Activated CD4-positive, alpha-beta T cell treated with anti-CD3 and anti-CD28 coated beads, Interleukin-2, amount 10 ng/mL, durations not matched to agents 7 days and 5 days (primary cell): ENCODE measurements around the gene CFAP99. TPM values are rescaled to one million over a fixed set of nuclear protein-coding genes. Genes with fewer than 3 reads are reported as not detected.

Source experiments
- CTCF ChIA-PET: fragments of 350-600 bp; sonication (Branson Sonifier 250); formaldehyde crosslinking; loops from one replicate; lab custom pipeline; 2021; ENCODE audit warnings: antibody characterized with exemption; lab: Charles Lee
- POLR2A ChIA-PET: fragments of 350-600 bp; sonication (Branson Sonifier 250); formaldehyde crosslinking; loops from one replicate; lab custom pipeline; 2021; ENCODE audit warnings: antibody characterized with exemption; lab: Charles Lee
- DNase-seq: peaks from one replicate; pipeline ENCODE4 v3.0.0-alpha.2; 2020
- H3K27ac Mint-ChIP-seq: one replicate; pipeline ENCODE4 v1.8.0; 2021; ENCODE audit warnings: mild to moderate bottlenecking, moderate library complexity, mixed read lengths
- H3K27me3 Mint-ChIP-seq: one replicate; pipeline ENCODE4 v1.8.0; 2021; ENCODE audit warnings: mixed read lengths
- H3K36me3 Mint-ChIP-seq: one replicate; pipeline ENCODE4 v1.8.0; 2021; ENCODE audit warnings: low read depth, mixed read lengths
- H3K4me1 Mint-ChIP-seq: one replicate; pipeline ENCODE4 v1.8.0; 2021; ENCODE audit warnings: mixed read lengths
- H3K4me3 Mint-ChIP-seq: one replicate; pipeline ENCODE4 v1.8.0; 2021; ENCODE audit warnings: mild to moderate bottlenecking, moderate library complexity, mixed read lengths
- H3K9me3 Mint-ChIP-seq: one replicate; pipeline ENCODE4 v1.8.0; 2021; ENCODE audit warnings: mixed read lengths
- total RNA-seq, 2 experiments: library from RNA; stranded (reverse); gene quantifications; one replicate each; pipeline ENCODE4 v1.2.3, GENCODE V29; 2021

Gene CFAP99
- total RNA-seq, 2 experiments from 2014 or later = not detected

GRCh38 chr4:2438822-2439718 lies 20.3 kb downstream of the CFAP99 start:
- CTCF ChIA-PET = interaction anchor here (0.6 kb wide), 1 partner anchor 81 kb away, joined by 3 read pairs; no protein-coding TSS in a partner anchor
- Mint-ChIP-seq H3K4me1 (peaks cover 3% of the 10 kb centered on the region), H3K4me3 (no peak overlapping the region), H3K27me3 (no peaks in the 10 kb centered on the region), H3K27ac (no peak overlapping the region), H3K9me3 (no peaks in the 10 kb centered on the region), H3K36me3 (no peaks in the 10 kb centered on the region)
- DNase-seq = no peak
- POLR2A ChIA-PET = interaction anchor here (0.6 kb wide), 1 partner anchor 713 kb away, joined by 3 read pairs; no protein-coding TSS in a partner anchor

DNA sequence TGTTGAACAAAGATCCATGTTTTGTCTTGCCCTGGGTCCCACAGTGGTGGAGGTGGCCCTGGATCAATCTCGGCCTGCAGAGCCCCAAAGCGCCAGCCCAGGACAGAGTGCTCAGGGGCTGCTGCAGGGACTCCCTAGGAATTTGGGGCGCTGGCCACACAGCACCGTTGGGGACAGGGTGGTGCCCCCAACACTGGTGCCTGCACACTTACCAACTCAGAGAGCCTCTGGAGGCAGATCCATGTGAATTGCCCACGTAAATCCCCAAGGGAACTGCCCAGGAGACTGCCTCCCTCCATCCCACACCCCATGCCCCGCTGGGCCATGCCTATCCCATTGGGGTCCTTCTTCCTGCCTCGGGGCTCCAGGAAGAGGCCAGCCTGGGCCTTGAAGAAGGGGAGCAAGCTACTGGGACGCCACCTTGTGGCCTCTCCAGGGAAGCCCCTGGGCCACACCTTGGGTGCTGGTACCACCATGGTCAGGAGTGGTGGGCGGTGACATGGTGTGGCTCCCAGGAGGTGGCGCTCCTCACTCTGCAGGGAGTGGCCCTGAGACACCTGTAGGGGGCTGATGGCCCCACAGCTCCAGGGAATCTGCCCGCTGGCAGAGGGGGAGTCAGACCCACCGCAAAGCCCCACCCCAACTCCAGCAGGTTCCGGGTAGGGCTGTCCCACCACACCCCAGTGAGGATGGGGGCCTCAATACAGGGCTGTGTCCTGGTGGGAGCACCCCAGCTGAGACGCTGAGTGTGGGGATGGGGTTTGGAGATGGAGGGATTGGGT lies 22.8 kb downstream of the CFAP99 start:
- Mint-ChIP-seq H3K4me3 (no peak overlapping the region), H3K27me3 (no peaks in the 10 kb centered on the region), H3K27ac (no peak overlapping the region), H3K9me3 (no peaks in the 10 kb centered on the region), H3K36me3 (no peaks in the 10 kb centered on the region), H3K4me1 (peaks cover 3% of the 10 kb centered on the region)
- ChIA-PET POLR2A (no interaction called here), CTCF (interaction anchor here (0.6 to 3.5 kb wide), 18 partner anchors 9 to 222 kb away, joined by 3 to 22 read pairs (median 4); partner anchors contain the start of genes HAUS3, POLN and RNF4)
- DNase-seq = peak; percentile 76

- Mint-ChIP-seq H3K9me3 (no peaks in the 10 kb centered on the region), H3K27ac (no peak overlapping the region), H3K27me3 (no peaks in the 10 kb centered on the region), H3K4me3 (no peak overlapping the region), H3K4me1 (peaks cover 3% of the 10 kb centered on the region), H3K36me3 (no peaks in the 10 kb centered on the region)
- POLR2A ChIA-PET = no interaction called here
- CTCF ChIA-PET = interaction anchor here (1.0 to 3.5 kb wide), 12 partner anchors 12 to 223 kb away, joined by 3 to 22 read pairs (median 6); partner anchors contain the start of gene RNF4
- DNase-seq = no peak
Observed at GRCh38 chr4:2442175-2442993, 23.6 kb downstream of the CFAP99 start.

DNA sequence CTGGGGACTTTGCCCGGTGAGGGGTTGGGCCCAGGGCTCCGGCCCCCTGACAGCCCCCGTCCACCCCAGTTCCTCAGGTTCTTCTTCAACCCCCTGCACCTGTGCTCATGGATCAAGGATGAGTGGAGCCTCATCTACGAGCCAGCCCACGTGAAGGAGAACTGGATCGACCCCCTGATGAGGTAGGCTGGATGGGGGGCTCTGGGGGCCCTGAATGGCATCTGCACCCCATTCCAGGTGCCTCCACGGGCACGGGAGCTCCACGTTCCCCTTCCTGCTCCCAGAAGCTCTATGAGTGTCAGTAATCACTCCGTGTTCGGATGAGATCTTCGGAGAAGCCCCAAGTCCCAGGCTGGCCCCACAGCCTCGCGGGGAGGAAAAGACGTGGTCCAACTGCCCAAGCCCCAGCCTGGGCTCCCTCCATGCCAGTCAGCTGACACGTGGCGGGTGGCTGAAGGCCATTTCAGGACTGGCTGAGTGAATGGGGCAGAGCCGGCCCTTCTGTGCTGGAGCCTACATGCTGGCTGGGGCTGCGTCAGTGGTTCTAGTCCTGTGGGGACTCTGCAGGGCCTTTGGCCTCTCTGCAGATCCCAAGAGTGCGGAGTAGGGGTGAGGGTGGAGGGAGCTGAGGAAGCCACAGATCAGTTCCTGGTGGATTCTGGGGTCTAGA lies 24.4 kb downstream of the CFAP99 start:
- Mint-ChIP-seq H3K4me1 (peaks cover 3% of the 10 kb centered on the region), H3K9me3 (no peaks in the 10 kb centered on the region), H3K27me3 (no peaks in the 10 kb centered on the region), H3K36me3 (no peaks in the 10 kb centered on the region), H3K4me3 (no peak overlapping the region), H3K27ac (no peak overlapping the region)
- POLR2A ChIA-PET = no interaction called here
- no peak for DNase-seq
- CTCF ChIA-PET = interaction anchor here (1.9 to 3.5 kb wide), 5 partner anchors 18 to 224 kb away, joined by 5 to 22 read pairs (median 11); partner anchors contain the start of gene RNF4

DNA sequence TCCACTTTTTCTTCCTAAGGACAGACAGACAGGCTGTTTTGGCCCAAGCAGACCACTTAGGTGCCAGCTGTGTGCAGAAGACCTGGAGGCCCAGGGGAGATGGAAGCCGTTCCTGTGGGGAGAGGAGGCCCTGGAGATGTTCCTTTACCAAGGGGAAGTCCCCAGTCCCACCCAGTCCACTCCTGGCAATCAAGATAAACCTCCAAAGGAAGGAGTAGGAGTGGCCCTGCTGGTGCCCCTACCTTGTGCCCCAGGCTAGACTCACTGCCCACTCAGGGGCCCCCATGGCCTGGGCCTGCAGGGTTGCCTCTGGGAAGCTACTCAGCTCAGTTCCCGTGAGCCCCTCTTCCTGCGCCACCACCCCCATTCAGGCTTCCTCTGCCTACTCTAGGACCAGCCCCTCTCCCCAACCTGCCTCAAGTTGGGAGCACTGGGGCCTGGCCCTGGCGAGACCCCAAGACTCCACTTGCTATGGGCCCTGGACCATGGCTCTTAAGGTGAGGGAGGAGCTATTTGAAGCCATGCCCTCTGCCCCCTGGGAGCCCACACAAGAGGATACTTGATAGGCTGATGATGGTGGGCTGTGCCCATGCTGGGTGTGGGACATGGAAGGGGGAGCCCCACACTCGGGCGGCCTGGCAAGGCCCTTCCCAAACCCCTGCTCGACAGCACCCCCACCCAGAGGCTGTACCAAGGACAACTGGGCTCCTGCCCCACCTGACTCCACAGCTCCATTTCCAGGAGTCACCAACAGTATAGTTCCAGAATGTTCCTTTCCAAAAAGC lies 25.4 kb downstream of the CFAP99 start:
- Mint-ChIP-seq H3K27me3 (no peaks in the 10 kb centered on the region), H3K4me1 (peaks cover 3% of the 10 kb centered on the region), H3K27ac (no peak overlapping the region), H3K4me3 (no peak overlapping the region), H3K9me3 (no peaks in the 10 kb centered on the region), H3K36me3 (no peaks in the 10 kb centered on the region)
- POLR2A ChIA-PET = no interaction called here
- CTCF ChIA-PET = interaction anchor here (1.1 to 3.5 kb wide), 5 partner anchors 18 to 225 kb away, joined by 3 to 22 read pairs (median 4); no protein-coding TSS in a partner anchor
- no peak for DNase-seq

DNA sequence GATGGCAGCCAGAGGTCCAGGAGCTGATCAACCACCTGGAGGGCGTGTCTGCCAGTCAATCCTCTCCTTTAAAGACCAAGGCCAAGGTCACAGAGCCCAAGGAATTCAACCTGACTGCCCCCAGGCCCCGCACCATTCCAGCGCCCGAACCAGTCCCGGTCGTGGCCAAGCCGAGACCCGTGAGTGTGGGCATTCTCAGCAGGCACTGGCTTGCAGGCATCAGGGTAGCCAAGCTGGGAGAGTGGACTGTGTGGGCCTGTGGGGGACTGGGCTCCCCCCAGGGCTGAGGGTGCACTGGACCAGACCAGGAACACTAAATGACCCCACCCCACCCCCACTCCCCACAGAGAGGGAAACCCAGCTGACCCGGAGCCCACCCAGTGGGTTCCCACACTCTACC lies 26.4 kb downstream of the CFAP99 start:
- no peak for DNase-seq
- Mint-ChIP-seq H3K27ac (no peak overlapping the region), H3K4me3 (no peak overlapping the region), H3K4me1 (peaks cover 3% of the 10 kb centered on the region), H3K27me3 (no peaks in the 10 kb centered on the region), H3K36me3 (no peaks in the 10 kb centered on the region), H3K9me3 (no peaks in the 10 kb centered on the region)
- ChIA-PET POLR2A (no interaction called here), CTCF (interaction anchor here (1.1 to 2.2 kb wide), 4 partner anchors 17 to 201 kb away, joined by 3 to 9 read pairs (median 4); no protein-coding TSS in a partner anchor)

GRCh38 chr4:2445571-2445970 lies 26.8 kb downstream of the CFAP99 start:
- Mint-ChIP-seq H3K9me3 (no peaks in the 10 kb centered on the region), H3K4me1 (peaks cover 3% of the 10 kb centered on the region), H3K27ac (no peak overlapping the region), H3K4me3 (no peak overlapping the region), H3K27me3 (no peaks in the 10 kb centered on the region), H3K36me3 (no peaks in the 10 kb centered on the region)
- POLR2A ChIA-PET = no interaction called here
- DNase-seq = no peak
- CTCF ChIA-PET = interaction anchor here (0.6 to 2.2 kb wide), 2 partner anchors 16 to 697 kb away, joined by 3 to 9 read pairs; no protein-coding TSS in a partner anchor

DNA sequence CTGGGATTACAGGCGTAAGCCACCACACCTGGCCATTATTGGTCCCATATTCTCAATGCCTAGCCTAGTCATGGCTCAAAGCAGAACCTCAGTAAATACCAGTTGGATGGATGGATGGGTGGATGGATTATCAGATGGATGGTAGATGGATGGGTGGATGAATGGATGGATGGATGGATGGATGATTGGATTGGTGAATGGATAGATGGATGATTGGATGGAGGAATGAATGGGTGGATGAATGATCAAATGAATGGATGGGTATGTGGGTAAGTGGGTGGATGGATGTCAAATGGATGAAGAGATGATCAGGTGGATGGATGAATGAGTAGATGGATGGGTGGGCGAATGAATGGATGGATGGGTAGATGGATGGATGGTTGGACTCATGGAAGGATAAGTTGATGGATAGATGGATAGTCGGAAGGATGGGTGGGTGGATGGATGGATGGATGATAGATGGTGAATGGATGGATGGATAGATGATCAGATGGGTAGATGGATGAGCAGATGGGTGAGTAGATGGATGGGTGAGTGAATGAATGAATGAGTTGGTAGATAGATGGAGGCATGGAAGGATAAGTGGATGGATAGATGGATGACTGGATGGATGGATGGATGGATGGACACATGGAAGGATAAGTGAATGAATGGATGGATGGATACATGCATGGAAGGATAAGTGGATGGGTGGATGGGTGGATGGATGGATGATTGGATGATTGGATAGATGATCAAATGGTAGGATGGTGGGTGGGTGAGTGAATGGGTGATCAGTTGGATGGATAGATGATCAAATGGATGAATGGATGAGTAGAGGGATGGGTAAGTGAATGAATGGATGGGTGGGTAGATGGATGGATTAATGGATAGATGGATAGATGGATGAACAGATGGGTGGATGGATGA lies 28.2 kb downstream of the CFAP99 start:
- Mint-ChIP-seq H3K27me3 (no peaks in the 10 kb centered on the region), H3K4me3 (no peak overlapping the region), H3K9me3 (no peaks in the 10 kb centered on the region), H3K4me1 (no peaks in the 10 kb centered on the region), H3K36me3 (no peaks in the 10 kb centered on the region), H3K27ac (no peak overlapping the region)
- ChIA-PET POLR2A (no interaction called here), CTCF (no interaction called here)
- DNase-seq = no peak

- H3K27me3 Mint-ChIP-seq = no peaks in the 10 kb centered on the region
- ChIA-PET POLR2A (no interaction called here), CTCF (interaction anchor here (1.2 kb wide), 1 partner anchor 14 kb away, joined by 3 read pairs; no protein-coding TSS in a partner anchor)
- no peaks in the 10 kb centered on the region for H3K36me3 Mint-ChIP-seq
- no peaks in the 10 kb centered on the region for H3K4me1 Mint-ChIP-seq
- H3K4me3 Mint-ChIP-seq = no peak overlapping the region
- H3K27ac Mint-ChIP-seq = no peak overlapping the region
- no peaks in the 10 kb centered on the region for H3K9me3 Mint-ChIP-seq
- DNase-seq = no peak
Observed at GRCh38 chr4:2448589-2448988, 29.8 kb downstream of the CFAP99 start.

- Mint-ChIP-seq H3K4me3 (no peak overlapping the region), H3K27me3 (no peaks in the 10 kb centered on the region), H3K4me1 (no peaks in the 10 kb centered on the region), H3K27ac (no peak overlapping the region), H3K36me3 (no peaks in the 10 kb centered on the region), H3K9me3 (no peaks in the 10 kb centered on the region)
- ChIA-PET CTCF (interaction anchor here (1.2 kb wide), 1 partner anchor 13 kb away, joined by 3 read pairs; no protein-coding TSS in a partner anchor), POLR2A (no interaction called here)
- DNase-seq = no peak
Observed at GRCh38 chr4:2449051-2449450, 30.3 kb downstream of the CFAP99 start.
